ENCODE data around the gene LSP1. TPM values are rescaled to one million over a fixed set of nuclear protein-coding genes. Genes with fewer than 3 reads are reported as not detected.
"Not testable (repeated sequence)": the region's sequence is repeated elsewhere in the genome, so short reads cannot be mapped to it uniquely, and the experiment has no call there.

LSP1 gene
- total RNA-seq, 2 donors from 2014 or later: 328 to 423 TPM

GRCh38 chr11:1876361-1877063, 23.6 kb downstream of the LSP1 start:
- Mint-ChIP-seq H3K4me3 (no peak overlapping the region), H3K27me3 (no peaks in the 10 kb centered on the region), H3K27ac (no peak overlapping the region), H3K36me3 (ENCODE audit: low read depth) (peaks cover 6% of the 10 kb centered on the region), H3K4me1 (peaks cover 3% of the 10 kb centered on the region), H3K9me3 (no peaks in the 10 kb centered on the region)
- no peak for ATAC-seq (replicated peaks)

GRCh38 chr11:1877211-1878136, 24.6 kb downstream of the LSP1 start:
- Mint-ChIP-seq H3K27ac (no peak overlapping the region), H3K4me3 (no peak overlapping the region), H3K36me3 (ENCODE audit: low read depth) (peaks cover 6% of the 10 kb centered on the region), H3K27me3 (no peaks in the 10 kb centered on the region), H3K4me1 (peaks cover 3% of the 10 kb centered on the region), H3K9me3 (no peaks in the 10 kb centered on the region)
- ATAC-seq (replicated peaks): no peak

- no peak for ATAC-seq (replicated peaks)
- Mint-ChIP-seq H3K27ac (no peak overlapping the region), H3K27me3 (no peaks in the 10 kb centered on the region), H3K36me3 (ENCODE audit: low read depth) (peaks cover 6% of the 10 kb centered on the region), H3K9me3 (no peaks in the 10 kb centered on the region), H3K4me1 (peaks cover 3% of the 10 kb centered on the region), H3K4me3 (no peak overlapping the region)
Observed at GRCh38 chr11:1878137-1879031, 25.5 kb downstream of the LSP1 start.

- Mint-ChIP-seq H3K27ac (no peak overlapping the region), H3K27me3 (no peaks in the 10 kb centered on the region)
Observed at GRCh38 chr11:1879342-1879940, 26.6 kb downstream of the LSP1 start.

GRCh38 chr11:1879941-1880720, 27.2 kb downstream of the LSP1 start:
- H3K36me3 Mint-ChIP-seq (ENCODE audit: low read depth): peaks cover 6% of the 10 kb centered on the region
- H3K4me1 Mint-ChIP-seq: peaks cover 3% of the 10 kb centered on the region
- H3K9me3 Mint-ChIP-seq: no peaks in the 10 kb centered on the region
- no peaks in the 10 kb centered on the region for H3K27me3 Mint-ChIP-seq
- no peak for ATAC-seq (replicated peaks)
- no peak overlapping the region for H3K27ac Mint-ChIP-seq
- no peak overlapping the region for H3K4me3 Mint-ChIP-seq

More at GRCh38 chr11:1879342-1879940, 26.6 kb downstream of the LSP1 start:
- Mint-ChIP-seq H3K36me3 (ENCODE audit: low read depth) (peaks cover 6% of the 10 kb centered on the region), H3K4me1 (peaks cover 3% of the 10 kb centered on the region), H3K9me3 (no peaks in the 10 kb centered on the region), H3K4me3 (no peak overlapping the region)
- ATAC-seq (replicated peaks): no peak

- ATAC-seq (replicated peaks): peak; percentile 20
- H3K36me3 Mint-ChIP-seq (ENCODE audit: low read depth): peaks cover 6% of the 10 kb centered on the region
- no peak overlapping the region for H3K4me3 Mint-ChIP-seq
- no peaks in the 10 kb centered on the region for H3K4me1 Mint-ChIP-seq
- H3K9me3 Mint-ChIP-seq: no peaks in the 10 kb centered on the region
- no peak overlapping the region for H3K27ac Mint-ChIP-seq
- no peaks in the 10 kb centered on the region for H3K27me3 Mint-ChIP-seq
Observed at GRCh38 chr11:1880746-1881441, 28.0 kb downstream of the LSP1 start.

GRCh38 chr11:1881442-1882264, 28.8 kb downstream of the LSP1 start:
- H3K27ac Mint-ChIP-seq: no peak overlapping the region
- no peaks in the 10 kb centered on the region for H3K9me3 Mint-ChIP-seq
- peak; percentile 21 for ATAC-seq (replicated peaks)
- no peak overlapping the region for H3K4me3 Mint-ChIP-seq
- no peaks in the 10 kb centered on the region for H3K27me3 Mint-ChIP-seq
- no peaks in the 10 kb centered on the region for H3K4me1 Mint-ChIP-seq
- peaks cover 6% of the 10 kb centered on the region for H3K36me3 Mint-ChIP-seq (ENCODE audit: low read depth)

GRCh38 chr11:1882265-1883238, 29.7 kb downstream of the LSP1 start:
- Mint-ChIP-seq H3K9me3 (no peaks in the 10 kb centered on the region), H3K4me1 (no peaks in the 10 kb centered on the region), H3K36me3 (ENCODE audit: low read depth) (peaks cover 6% of the 10 kb centered on the region), H3K27ac (no peak overlapping the region), H3K27me3 (no peaks in the 10 kb centered on the region), H3K4me3 (no peak overlapping the region)
- peak; percentile 84 for ATAC-seq (replicated peaks)

- H3K4me1 Mint-ChIP-seq: peaks cover 4% of the 10 kb centered on the region
- H3K9me3 Mint-ChIP-seq: no peaks in the 10 kb centered on the region
- H3K27me3 Mint-ChIP-seq: no peaks in the 10 kb centered on the region
- no peak overlapping the region for H3K4me3 Mint-ChIP-seq
- no peak overlapping the region for H3K27ac Mint-ChIP-seq
- no peak for ATAC-seq (replicated peaks)
- peaks cover 6% of the 10 kb centered on the region for H3K36me3 Mint-ChIP-seq (ENCODE audit: low read depth)
Observed at GRCh38 chr11:1883346-1884302, 30.7 kb downstream of the LSP1 start.

- Mint-ChIP-seq H3K9me3 (no peaks in the 10 kb centered on the region), H3K4me1 (peaks cover 8% of the 10 kb centered on the region), H3K27me3 (no peaks in the 10 kb centered on the region), H3K27ac (no peak overlapping the region), H3K4me3 (no peak overlapping the region), H3K36me3 (ENCODE audit: low read depth) (peaks cover 6% of the 10 kb centered on the region)
- ATAC-seq (replicated peaks): no peak
Observed at GRCh38 chr11:1884303-1884700, 31.4 kb downstream of the LSP1 start.

- not testable (repeated sequence) for ATAC-seq (replicated peaks); H3K9me3 Mint-ChIP-seq; H3K4me1 Mint-ChIP-seq; H3K27me3 Mint-ChIP-seq; H3K27ac Mint-ChIP-seq; H3K36me3 Mint-ChIP-seq (ENCODE audit: low read depth); H3K4me3 Mint-ChIP-seq
Observed at GRCh38 chr11:1886551-1886950, 33.7 kb downstream of the LSP1 start.

Data from activated T-helper 17 cell treated with anti-CD3 and anti-CD28 coated beads, Interleukin-2, amount 50 U/mL, for 72 hours (primary cell).